Upper lobe of left lung (tissue), 6 donors: ENCODE data around the gene KERA. TPM values are rescaled to one million over a fixed set of nuclear protein-coding genes. Genes with fewer than 3 reads are reported as not detected.
"Not testable (repeated sequence)": the region's sequence is repeated elsewhere in the genome, so short reads cannot be mapped to it uniquely, and the experiment has no call there.

ENCODE experiments used
- ATAC-seq, 2 donors: fragments of 200-7000 bp; cut with Tn5 transposase; one replicate each; pipeline ENCODE4 v1.9.1; 2022; ENCODE audit warnings: mild to moderate bottlenecking in 2 of 2, moderate library complexity in 2 of 2; ENCODE audit not compliant: low FRiP score in 2 of 2
- DNase-seq, 2 donors: peaks; one replicate each; pipeline ENCODE4 v3.0.0-alpha.2; 2019 to 2020
- H3K27ac ChIP-seq, 4 donors: fragments of 200-600 bp; sonication (generic); one replicate each; pipeline ENCODE4 v1.5.1; 2016 to 2019
- H3K27me3 ChIP-seq, 4 donors: fragments of 200-600 bp; sonication (generic); one replicate each; pipeline ENCODE4 v1.5.1; 2017 to 2019
- H3K36me3 ChIP-seq, 4 donors: fragments of 200-600 bp; sonication (generic); one replicate each; pipeline ENCODE4 v1.5.1; 2016 to 2019
- H3K4me1 ChIP-seq, 4 donors: fragments of 200-600 bp; sonication (generic); one replicate each; pipeline ENCODE4 v1.5.1; 2018 to 2019
- H3K4me3 ChIP-seq, 4 donors: fragments of 200-600 bp; sonication (generic); one replicate each; pipeline ENCODE4 v1.5.1; 2017 to 2019; ENCODE audit warnings: mild to moderate bottlenecking in 2 of 4, moderate library complexity in 1 of 4
- H3K9me3 ChIP-seq, 4 donors: fragments of 200-600 bp; sonication (generic); one replicate each; pipeline ENCODE4 v1.5.1; 2018 to 2019
- EP300 ChIP-seq, 4 donors: sonication (generic); formaldehyde crosslinking; IDR thresholded peaks; one replicate each; pipeline ENCODE4 v1.5.1; 2017; ENCODE audit warnings: antibody characterized with exemption in 4 of 4, control low read depth in 2 of 4
- POLR2A ChIP-seq, 4 donors: fragments of 450-650 bp; IDR thresholded peaks; one replicate each; pipeline ENCODE4 v1.5.1; 2016 to 2017; ENCODE audit warnings: antibody characterized with exemption in 4 of 4, mild to moderate bottlenecking in 2 of 4
- POLR2AphosphoS5 ChIP-seq, 2 donors: sonication (generic); formaldehyde crosslinking; IDR thresholded peaks; one replicate each; pipeline ENCODE4 v1.5.1; 2017; ENCODE audit warnings: antibody characterized with exemption in 2 of 2
- WGBS, 2 donors: methylation state at CpG; one replicate each; pipeline ENCODE4 v1.1.5; 2017 to 2018; 5-methylcytosine and 5-hydroxymethylcytosine counted together
- total RNA-seq, 6 donors: library from RNA; depleted of rRNA in 4 of 6; stranded (reverse); fragments of >200 nt in 4 of 6; gene quantifications; one replicate each; pipeline versions ENCODE4 v1.1.0 to v1.2.1, GENCODE V29; 2016 to 2021
- TF ChIP-seq, protein P1 (sequence below), 6 experiments: fragments of 450-650 bp in 4 of 6; fragments of 200-600 bp in 2 of 6; sonication (generic) in 2 of 6; IDR thresholded peaks; one replicate each; pipeline ENCODE4 v1.5.1; 2016 to 2019; ENCODE audit warnings: antibody characterized with exemption in 6 of 6
- donor health status: DM: no; HTN: no; CAD: no; lungs with moderate emphysema.
- donor health status: DM: no; HTN: yes; CAD: no; lungs with severe emphysema.

KERA gene
- total RNA-seq, 6 donors from 2014 or later: not detected

DNA sequence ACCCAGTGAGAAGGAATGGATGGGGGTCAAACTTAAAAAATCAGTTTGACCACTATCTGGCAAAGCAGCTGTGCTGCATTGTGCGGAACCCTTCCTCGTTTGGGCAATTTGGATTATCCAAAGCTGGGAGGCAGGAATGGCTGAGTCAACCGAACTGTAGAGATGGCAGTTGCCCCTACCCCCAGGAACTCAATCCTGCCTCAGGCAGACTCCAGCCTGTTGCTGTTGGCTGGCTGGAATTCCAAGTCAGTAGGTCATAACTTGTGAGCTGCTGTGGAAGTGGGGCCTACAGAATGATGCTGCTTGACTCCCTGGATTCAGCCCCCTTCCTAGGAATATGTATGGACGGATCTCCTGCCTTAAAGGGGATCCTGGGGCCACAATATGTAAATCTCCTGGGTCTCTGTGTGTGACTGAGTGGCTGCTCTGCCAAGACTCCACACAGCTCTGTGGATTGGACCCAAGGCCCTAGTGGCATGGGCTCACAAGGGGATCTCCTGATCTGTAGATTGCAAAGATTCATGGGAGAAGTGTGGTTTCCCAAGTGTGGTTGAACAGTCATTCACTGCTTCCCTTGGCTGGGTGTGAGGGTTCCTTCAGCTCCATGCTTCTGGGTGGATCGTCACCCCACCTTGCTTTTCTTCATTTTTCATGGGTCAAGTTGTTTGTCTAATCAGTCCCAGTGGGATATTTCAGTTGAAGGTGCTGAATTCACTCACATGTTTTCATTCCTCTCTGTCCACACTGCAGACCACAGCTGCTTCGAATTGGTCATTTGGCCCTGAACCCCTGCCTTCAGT, 34.3 kb upstream of the KERA start:
- no peak overlapping the region for H3K27ac ChIP-seq
- WGBS, 2 donors: 68 to 72% methylated on average over 5 to 6 of the region's 6 CpGs

GRCh38 chr12:91089953-91090352, 32.1 kb upstream of the KERA start:
- 88 to 89% methylated on average over 2 of the region's 2 CpGs for WGBS, 2 donors
- not testable (repeated sequence) for H3K27ac ChIP-seq, ATAC-seq, DNase-seq, H3K4me1 ChIP-seq, H3K4me3 ChIP-seq, H3K36me3 ChIP-seq, H3K27me3 ChIP-seq, H3K9me3 ChIP-seq

More for the DNA sequence above, 34.3 kb upstream of the KERA start:
- Histone ChIP-seq H3K36me3 (no peaks in the 10 kb centered on the region), H3K27me3 (no peaks in the 10 kb centered on the region), H3K4me1 (no peaks in the 10 kb centered on the region), H3K9me3 (peaks cover 0 to 3% (median 0%) of the 10 kb centered on the region in 4 donors), H3K4me3 (no peak overlapping the region)
- TF ChIP-seq EP300 (IDR thresholded peaks at IDR 0.05) (no peak), POLR2A (IDR thresholded peaks at IDR 0.05) (no peak), POLR2AphosphoS5 (IDR thresholded peaks at IDR 0.05) (no peak)
- TF ChIP-seq, protein P1, sequence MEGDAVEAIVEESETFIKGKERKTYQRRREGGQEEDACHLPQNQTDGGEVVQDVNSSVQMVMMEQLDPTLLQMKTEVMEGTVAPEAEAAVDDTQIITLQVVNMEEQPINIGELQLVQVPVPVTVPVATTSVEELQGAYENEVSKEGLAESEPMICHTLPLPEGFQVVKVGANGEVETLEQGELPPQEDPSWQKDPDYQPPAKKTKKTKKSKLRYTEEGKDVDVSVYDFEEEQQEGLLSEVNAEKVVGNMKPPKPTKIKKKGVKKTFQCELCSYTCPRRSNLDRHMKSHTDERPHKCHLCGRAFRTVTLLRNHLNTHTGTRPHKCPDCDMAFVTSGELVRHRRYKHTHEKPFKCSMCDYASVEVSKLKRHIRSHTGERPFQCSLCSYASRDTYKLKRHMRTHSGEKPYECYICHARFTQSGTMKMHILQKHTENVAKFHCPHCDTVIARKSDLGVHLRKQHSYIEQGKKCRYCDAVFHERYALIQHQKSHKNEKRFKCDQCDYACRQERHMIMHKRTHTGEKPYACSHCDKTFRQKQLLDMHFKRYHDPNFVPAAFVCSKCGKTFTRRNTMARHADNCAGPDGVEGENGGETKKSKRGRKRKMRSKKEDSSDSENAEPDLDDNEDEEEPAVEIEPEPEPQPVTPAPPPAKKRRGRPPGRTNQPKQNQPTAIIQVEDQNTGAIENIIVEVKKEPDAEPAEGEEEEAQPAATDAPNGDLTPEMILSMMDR (IDR thresholded peaks at IDR 0.05): no peak
- ATAC-seq (no peak), DNase-seq (no peak)

DNA sequence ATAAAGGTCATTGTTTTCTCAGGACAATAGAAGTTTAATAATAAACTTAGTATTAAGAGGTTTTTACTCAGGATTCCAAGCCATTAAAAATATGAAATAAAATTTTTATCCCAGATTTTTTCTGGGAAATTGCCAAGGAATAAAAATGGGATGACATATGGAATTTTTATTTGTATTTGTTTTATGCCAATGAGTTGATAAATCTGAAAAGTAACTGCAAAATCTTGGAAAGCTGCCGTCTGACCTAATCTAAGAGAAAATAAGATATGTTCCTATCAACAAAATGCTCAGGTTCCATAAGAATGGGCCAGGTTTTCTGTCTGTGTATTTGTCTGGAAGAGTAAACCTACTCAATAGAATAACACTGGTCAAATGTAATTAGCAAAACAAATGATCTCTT, 22.2 kb upstream of the KERA start:
- Histone ChIP-seq H3K9me3 (no peaks in the 10 kb centered on the region), H3K27me3 (no peaks in the 10 kb centered on the region), H3K36me3 (no peaks in the 10 kb centered on the region), H3K4me3 (no peak overlapping the region), H3K4me1 (no peaks in the 10 kb centered on the region), H3K27ac (no peak overlapping the region)
- WGBS, 2 donors: 84 to 88% methylated on average over 1 of the region's 1 CpG
- DNase-seq (no peak), ATAC-seq (no peak)
- TF ChIP-seq POLR2A (IDR thresholded peaks at IDR 0.05) (no peak), EP300 (IDR thresholded peaks at IDR 0.05) (no peak), POLR2AphosphoS5 (IDR thresholded peaks at IDR 0.05) (no peak)
- TF ChIP-seq, protein P1 (IDR thresholded peaks at IDR 0.05): no peak

GRCh38 chr12:91078501-91078900, 20.7 kb upstream of the KERA start:
- H3K27me3 ChIP-seq: no peaks in the 10 kb centered on the region
- no peak for TF ChIP-seq POLR2A (IDR thresholded peaks at IDR 0.05)
- TF ChIP-seq EP300 (IDR thresholded peaks at IDR 0.05): no peak
- TF ChIP-seq POLR2AphosphoS5 (IDR thresholded peaks at IDR 0.05): no peak
- TF ChIP-seq, protein P1 (IDR thresholded peaks at IDR 0.05): no peak
- DNase-seq (no peak), ATAC-seq (no peak)
- 47 to 58% methylated on average over 1 of the region's 1 CpG for WGBS, 2 donors
- no peaks in the 10 kb centered on the region for H3K4me1 ChIP-seq
- no peaks in the 10 kb centered on the region for H3K36me3 ChIP-seq
- H3K4me3 ChIP-seq: no peak overlapping the region
- H3K27ac ChIP-seq: no peak overlapping the region
- H3K9me3 ChIP-seq: no peaks in the 10 kb centered on the region

- DNase-seq (no peak), ATAC-seq (no peak)
- Histone ChIP-seq H3K9me3 (no peaks in the 10 kb centered on the region), H3K27me3 (no peaks in the 10 kb centered on the region), H3K36me3 (no peaks in the 10 kb centered on the region), H3K27ac (no peak overlapping the region), H3K4me1 (no peaks in the 10 kb centered on the region), H3K4me3 (no peak overlapping the region)
- TF ChIP-seq, protein P1 (IDR thresholded peaks at IDR 0.05): no peak
- TF ChIP-seq EP300 (IDR thresholded peaks at IDR 0.05) (no peak), POLR2A (IDR thresholded peaks at IDR 0.05) (no peak), POLR2AphosphoS5 (IDR thresholded peaks at IDR 0.05) (no peak)
- WGBS, 2 donors: 76 to 86% methylated on average over 5 of the region's 5 CpGs
Measured at GRCh38 chr12:91077228-91077954, 19.6 kb upstream of the KERA start.
